ENCODE data around the gene SYNPO. TPM values are rescaled to one million over a fixed set of nuclear protein-coding genes. Genes with fewer than 3 reads are reported as not detected.

SYNPO gene
- total RNA-seq, 1 donor from 2014 or later: 17.8 TPM

DNA sequence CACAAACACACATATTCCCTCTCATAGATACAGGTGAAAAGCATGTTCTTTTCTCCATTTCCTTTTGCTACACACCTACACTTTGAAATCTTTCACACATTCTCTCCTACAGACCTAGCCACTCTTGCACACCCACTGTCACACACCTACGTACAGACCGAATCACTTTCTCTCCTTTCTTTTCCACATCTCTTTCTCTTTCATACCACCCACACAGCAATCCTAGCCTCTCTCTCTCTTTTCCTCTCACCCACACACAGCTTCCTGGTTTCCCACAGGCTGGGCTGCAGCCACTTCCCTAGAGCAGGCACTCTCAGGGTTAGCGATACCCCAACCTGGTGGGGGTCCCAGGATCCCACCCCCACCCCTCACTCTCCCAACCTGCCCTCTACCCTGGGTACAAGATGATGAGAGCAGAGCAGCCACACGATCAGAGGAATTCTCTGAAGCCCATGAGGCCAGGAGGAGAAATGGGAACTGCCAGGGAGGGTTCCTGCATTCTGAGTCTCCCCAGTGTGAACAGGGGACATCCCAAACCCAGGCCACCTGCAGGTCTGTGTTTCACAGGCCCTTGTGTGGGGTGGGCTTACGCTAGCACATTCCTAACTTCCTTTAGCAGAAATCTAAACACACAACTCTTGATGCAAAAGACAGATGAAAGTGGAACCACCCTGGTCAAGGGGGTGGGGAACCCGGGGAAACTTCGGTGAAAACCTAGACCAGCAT is 17.1 kb upstream of the SYNPO start:
- Mint-ChIP-seq H3K4me3 (ENCODE audit: unreplicated experiment) (no peak overlapping the region), H3K4me1 (ENCODE audit: unreplicated experiment) (peaks cover 40% of the 10 kb centered on the region), H3K27ac (ENCODE audit: unreplicated experiment) (no peak overlapping the region), H3K36me3 (ENCODE audit: unreplicated experiment) (peaks cover 2% of the 10 kb centered on the region), H3K27me3 (ENCODE audit: unreplicated experiment) (no peaks in the 10 kb centered on the region), H3K9me3 (ENCODE audit: unreplicated experiment) (no peaks in the 10 kb centered on the region)
- DNase-seq (ENCODE audit: extremely low spot score, unreplicated experiment): no peak
- no peak for TF ChIP-seq CTCF (IDR thresholded peaks at IDR 0.05)

DNA sequence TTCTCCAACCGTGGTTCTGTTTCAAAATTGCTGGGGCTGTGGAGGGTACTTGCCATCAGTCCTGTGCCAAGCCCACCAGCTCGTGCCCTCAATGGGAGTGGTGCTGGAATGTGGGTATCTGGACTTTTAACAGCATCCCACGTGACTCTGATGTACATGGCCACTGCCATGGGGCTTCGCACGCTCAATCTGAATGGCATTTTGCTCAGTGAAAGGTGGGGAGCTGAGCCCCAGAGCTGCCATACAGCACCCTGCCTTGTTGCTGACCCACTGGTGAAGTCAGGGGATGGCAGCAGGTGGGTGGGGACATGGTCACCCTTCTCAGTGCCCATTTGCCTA is 16.6 kb upstream of the SYNPO start:
- H3K9me3 Mint-ChIP-seq (ENCODE audit: unreplicated experiment): no peaks in the 10 kb centered on the region
- peaks cover 42% of the 10 kb centered on the region for H3K4me1 Mint-ChIP-seq (ENCODE audit: unreplicated experiment)
- peak overlapping the region; percentile 78 for H3K4me3 Mint-ChIP-seq (ENCODE audit: unreplicated experiment)
- peaks cover 2% of the 10 kb centered on the region for H3K36me3 Mint-ChIP-seq (ENCODE audit: unreplicated experiment)
- H3K27me3 Mint-ChIP-seq (ENCODE audit: unreplicated experiment): no peaks in the 10 kb centered on the region
- no peak for TF ChIP-seq CTCF (IDR thresholded peaks at IDR 0.05)
- H3K27ac Mint-ChIP-seq (ENCODE audit: unreplicated experiment): peak overlapping the region; percentile 16
- no peak for DNase-seq (ENCODE audit: extremely low spot score, unreplicated experiment)

GRCh38 chr5:150624334-150625163 is 15.9 kb upstream of the SYNPO start:
- Mint-ChIP-seq H3K4me1 (ENCODE audit: unreplicated experiment) (peaks cover 47% of the 10 kb centered on the region), H3K27me3 (ENCODE audit: unreplicated experiment) (no peaks in the 10 kb centered on the region), H3K4me3 (ENCODE audit: unreplicated experiment) (peak overlapping the region; percentile 78), H3K27ac (ENCODE audit: unreplicated experiment) (peak overlapping the region; percentile 16), H3K9me3 (ENCODE audit: unreplicated experiment) (no peaks in the 10 kb centered on the region), H3K36me3 (ENCODE audit: unreplicated experiment) (peaks cover 2% of the 10 kb centered on the region)
- DNase-seq (ENCODE audit: extremely low spot score, unreplicated experiment): no peak
- no peak for TF ChIP-seq CTCF (IDR thresholded peaks at IDR 0.05)

DNA sequence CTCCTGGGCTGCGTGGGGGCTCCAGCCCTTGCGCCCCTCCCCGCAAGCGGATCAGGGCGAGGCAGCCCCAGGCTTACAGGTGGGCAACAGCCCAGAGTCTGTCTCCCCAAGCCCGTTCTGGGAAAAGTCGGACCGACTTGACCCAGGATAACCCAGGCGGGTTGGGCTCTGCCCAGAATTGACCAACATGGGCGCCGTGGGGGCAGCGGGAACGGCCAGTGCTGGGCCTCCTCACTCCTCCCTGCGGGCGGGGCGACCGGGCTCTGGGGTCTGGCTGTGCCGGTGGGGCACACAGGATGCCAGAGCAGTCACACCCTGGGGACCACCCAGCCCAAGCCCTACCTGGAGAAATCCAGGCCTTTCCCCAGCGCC is 15.3 kb upstream of the SYNPO start:
- Mint-ChIP-seq H3K36me3 (ENCODE audit: unreplicated experiment) (peaks cover 2% of the 10 kb centered on the region), H3K27me3 (ENCODE audit: unreplicated experiment) (no peaks in the 10 kb centered on the region), H3K4me1 (ENCODE audit: unreplicated experiment) (peaks cover 46% of the 10 kb centered on the region), H3K4me3 (ENCODE audit: unreplicated experiment) (peak overlapping the region; percentile 44), H3K27ac (ENCODE audit: unreplicated experiment) (no peak overlapping the region), H3K9me3 (ENCODE audit: unreplicated experiment) (no peaks in the 10 kb centered on the region)
- DNase-seq (ENCODE audit: extremely low spot score, unreplicated experiment): no peak
- TF ChIP-seq CTCF (IDR thresholded peaks at IDR 0.05): no peak
